ENCODE data around the gene ZNF516. TPM values are rescaled to one million over a fixed set of nuclear protein-coding genes. Genes with fewer than 3 reads are reported as not detected.

ZNF516 gene
- total RNA-seq, 2 experiments from 2014 or later: 1.5 to 2.0 TPM

- Mint-ChIP-seq H3K4me3 (no peak overlapping the region), H3K4me1 (peaks cover 9% of the 10 kb centered on the region), H3K27me3 (peaks cover 5% of the 10 kb centered on the region), H3K9me3 (ENCODE audit: low read depth) (no peaks in the 10 kb centered on the region), H3K27ac (no peak overlapping the region), H3K36me3 (no peaks in the 10 kb centered on the region)
- no peak for ATAC-seq
- CTCF ChIA-PET: no interaction called here
- no peak for DNase-seq
Measured at GRCh38 chr18:76464281-76465259, 30.5 kb downstream of the ZNF516 start.

- no peaks in the 10 kb centered on the region for H3K9me3 Mint-ChIP-seq (ENCODE audit: low read depth)
- H3K36me3 Mint-ChIP-seq: no peaks in the 10 kb centered on the region
- CTCF ChIA-PET: no interaction called here
- H3K4me1 Mint-ChIP-seq: peaks cover 9% of the 10 kb centered on the region
- no peak overlapping the region for H3K27ac Mint-ChIP-seq
- no peak for ATAC-seq
- no peak for DNase-seq
- H3K27me3 Mint-ChIP-seq: peaks cover 3% of the 10 kb centered on the region
- H3K4me3 Mint-ChIP-seq: no peak overlapping the region
Measured at GRCh38 chr18:76463872-76464271, 31.2 kb downstream of the ZNF516 start.

- CTCF ChIA-PET: interaction anchor here (0.6 kb wide), 1 partner anchor 11 kb away, joined by 4 read pairs; no protein-coding TSS in a partner anchor
- Mint-ChIP-seq H3K27me3 (peaks cover 2% of the 10 kb centered on the region), H3K36me3 (no peaks in the 10 kb centered on the region), H3K4me1 (peaks cover 9% of the 10 kb centered on the region), H3K4me3 (no peak overlapping the region), H3K27ac (no peak overlapping the region), H3K9me3 (ENCODE audit: low read depth) (no peaks in the 10 kb centered on the region)
- DNase-seq (no peak), ATAC-seq (no peak)
Measured at GRCh38 chr18:76463358-76463757, 31.7 kb downstream of the ZNF516 start.

GRCh38 chr18:76462326-76462694 lies 32.7 kb downstream of the ZNF516 start:
- Mint-ChIP-seq H3K36me3 (no peaks in the 10 kb centered on the region), H3K27me3 (no peaks in the 10 kb centered on the region), H3K9me3 (ENCODE audit: low read depth) (no peaks in the 10 kb centered on the region), H3K4me3 (no peak overlapping the region), H3K27ac (no peak overlapping the region), H3K4me1 (peaks cover 1% of the 10 kb centered on the region)
- ATAC-seq: no peak
- CTCF ChIA-PET: no interaction called here
- DNase-seq: no peak

- no peak for DNase-seq
- Mint-ChIP-seq H3K4me1 (no peaks in the 10 kb centered on the region), H3K27ac (no peak overlapping the region), H3K4me3 (no peak overlapping the region), H3K27me3 (peaks cover under 1% of the 10 kb centered on the region), H3K9me3 (ENCODE audit: low read depth) (no peaks in the 10 kb centered on the region), H3K36me3 (no peaks in the 10 kb centered on the region)
- ATAC-seq: no peak
- CTCF ChIA-PET: no interaction called here
Measured at GRCh38 chr18:76461692-76462325, 33.2 kb downstream of the ZNF516 start.

GRCh38 chr18:76461148-76461547 lies 33.9 kb downstream of the ZNF516 start:
- Mint-ChIP-seq H3K4me3 (no peak overlapping the region), H3K27ac (no peak overlapping the region), H3K4me1 (no peaks in the 10 kb centered on the region), H3K36me3 (no peaks in the 10 kb centered on the region), H3K27me3 (peaks cover 2% of the 10 kb centered on the region), H3K9me3 (ENCODE audit: low read depth) (no peaks in the 10 kb centered on the region)
- ATAC-seq (no peak), DNase-seq (no peak)
- CTCF ChIA-PET: no interaction called here

GRCh38 chr18:76460482-76460881 lies 34.6 kb downstream of the ZNF516 start:
- CTCF ChIA-PET: interaction anchor here (0.5 kb wide), 1 partner anchor 88 kb away, joined by 3 read pairs; no protein-coding TSS in a partner anchor
- Mint-ChIP-seq H3K9me3 (ENCODE audit: low read depth) (no peaks in the 10 kb centered on the region), H3K27ac (no peak overlapping the region)

GRCh38 chr18:76459687-76460350 lies 35.2 kb downstream of the ZNF516 start:
- no peak overlapping the region for H3K4me3 Mint-ChIP-seq
- H3K36me3 Mint-ChIP-seq: no peaks in the 10 kb centered on the region
- H3K27ac Mint-ChIP-seq: no peak overlapping the region
- H3K9me3 Mint-ChIP-seq (ENCODE audit: low read depth): no peaks in the 10 kb centered on the region
- ATAC-seq (no peak), DNase-seq (no peak)
- CTCF ChIA-PET: interaction anchor here (0.5 to 0.9 kb wide), 2 partner anchors 9 to 87 kb away, joined by 3 read pairs; no protein-coding TSS in a partner anchor
- H3K27me3 Mint-ChIP-seq: peaks cover 5% of the 10 kb centered on the region
- H3K4me1 Mint-ChIP-seq: no peaks in the 10 kb centered on the region

More at GRCh38 chr18:76460482-76460881, 34.6 kb downstream of the ZNF516 start:
- no peak overlapping the region for H3K4me3 Mint-ChIP-seq
- DNase-seq: no peak
- H3K27me3 Mint-ChIP-seq: peaks cover 5% of the 10 kb centered on the region
- no peaks in the 10 kb centered on the region for H3K36me3 Mint-ChIP-seq
- no peak for ATAC-seq
- no peaks in the 10 kb centered on the region for H3K4me1 Mint-ChIP-seq

- Mint-ChIP-seq H3K27ac (no peak overlapping the region), H3K9me3 (ENCODE audit: low read depth) (no peaks in the 10 kb centered on the region), H3K4me3 (no peak overlapping the region), H3K27me3 (peaks cover 8% of the 10 kb centered on the region), H3K4me1 (no peaks in the 10 kb centered on the region), H3K36me3 (no peaks in the 10 kb centered on the region)
- no peak for ATAC-seq
- no peak for DNase-seq
- CTCF ChIA-PET: interaction anchor here (0.9 kb wide), 1 partner anchor 10 kb away, joined by 3 read pairs; no protein-coding TSS in a partner anchor
Measured at GRCh38 chr18:76459312-76459686, 35.7 kb downstream of the ZNF516 start.

GRCh38 chr18:76458522-76459311 lies 36.3 kb downstream of the ZNF516 start:
- no peaks in the 10 kb centered on the region for H3K4me1 Mint-ChIP-seq
- no peak overlapping the region for H3K4me3 Mint-ChIP-seq
- no peaks in the 10 kb centered on the region for H3K36me3 Mint-ChIP-seq
- CTCF ChIA-PET: interaction anchor here (0.9 kb wide), 1 partner anchor 10 kb away, joined by 3 read pairs; no protein-coding TSS in a partner anchor
- ATAC-seq (no peak), DNase-seq (peak; percentile 16)
- peaks cover 13% of the 10 kb centered on the region for H3K27me3 Mint-ChIP-seq
- no peaks in the 10 kb centered on the region for H3K9me3 Mint-ChIP-seq (ENCODE audit: low read depth)
- H3K27ac Mint-ChIP-seq: no peak overlapping the region

- H3K27ac Mint-ChIP-seq: no peak overlapping the region
- no peaks in the 10 kb centered on the region for H3K9me3 Mint-ChIP-seq (ENCODE audit: low read depth)
- H3K4me1 Mint-ChIP-seq: no peaks in the 10 kb centered on the region
- H3K27me3 Mint-ChIP-seq: peaks cover 17% of the 10 kb centered on the region
- DNase-seq (peak; percentile 8), ATAC-seq (no peak)
- H3K36me3 Mint-ChIP-seq: no peaks in the 10 kb centered on the region
- H3K4me3 Mint-ChIP-seq: no peak overlapping the region
- CTCF ChIA-PET: no interaction called here
Measured at GRCh38 chr18:76457957-76458356, 37.1 kb downstream of the ZNF516 start.

- no peak overlapping the region for H3K27ac Mint-ChIP-seq
- peaks cover 20% of the 10 kb centered on the region for H3K27me3 Mint-ChIP-seq
- H3K9me3 Mint-ChIP-seq (ENCODE audit: low read depth): no peaks in the 10 kb centered on the region
- H3K4me3 Mint-ChIP-seq: no peak overlapping the region
- H3K4me1 Mint-ChIP-seq: no peaks in the 10 kb centered on the region
- H3K36me3 Mint-ChIP-seq: no peaks in the 10 kb centered on the region
- CTCF ChIA-PET: no interaction called here
- DNase-seq (no peak), ATAC-seq (no peak)
Measured at GRCh38 chr18:76457475-76457874, 37.6 kb downstream of the ZNF516 start.

- Mint-ChIP-seq H3K36me3 (no peaks in the 10 kb centered on the region), H3K9me3 (ENCODE audit: low read depth) (no peaks in the 10 kb centered on the region), H3K27ac (no peak overlapping the region), H3K4me1 (no peaks in the 10 kb centered on the region), H3K4me3 (no peak overlapping the region), H3K27me3 (peaks cover 27% of the 10 kb centered on the region)
- DNase-seq (peak; percentile 14), ATAC-seq (no peak)
- CTCF ChIA-PET: no interaction called here
Measured at GRCh38 chr18:76456823-76457222, 38.2 kb downstream of the ZNF516 start.

Data from activated CD8-positive, alpha-beta memory T cell treated with anti-CD3 and anti-CD28 coated beads, Interleukin-2, amount 10 ng/mL, durations not matched to agents 7 days and 5 days (primary cell).